HEK293 (cell line): ENCODE results near the gene PDGFD.
"Not testable (repeated sequence)": the region's sequence is repeated elsewhere in the genome, so short reads cannot be mapped to it uniquely, and the experiment has no call there.

ENCODE experiments used
- CTCF ChIA-PET: fragments of 350-600 bp; formaldehyde crosslinking; extraction: SDS; loops from one replicate; lab custom pipeline; 2021; ENCODE audit warnings: antibody characterized with exemption; lab: Yijun Ruan, JAX
- POLR2A ChIA-PET: fragments of 300-600 bp; formaldehyde crosslinking; extraction: SDS; loops from one replicate; lab custom pipeline; 2020; ENCODE audit warnings: antibody characterized with exemption, inconsistent platforms; lab: Yijun Ruan, JAX
- H3K27ac ChIP-seq: fragments of 200-500 bp; sonication (Bioruptor generic); 2 replicates; pipeline ENCODE4 v1.5.1; 2014; ENCODE audit warnings: low read depth, low read length, control low read depth, inconsistent platforms; ENCODE audit errors: extremely low read depth
- H3K36me3 ChIP-seq, 2 experiments: fragments of 200-500 bp in 1 of 2; sonication (Bioruptor generic) in 1 of 2; 1 replicate in 1 of 2; 2 replicates in 1 of 2; pipeline ENCODE4 v1.5.1; 2014 to 2017; ENCODE audit warnings: inconsistent platforms in 2 of 2, low read length in 2 of 2; ENCODE audit not compliant: control insufficient read depth in 2 of 2, insufficient read depth in 1 of 2
- H3K4me1 ChIP-seq: fragments of 200-500 bp; sonication (Bioruptor generic); 2 replicates; pipeline ENCODE4 v1.5.1; 2014; ENCODE audit warnings: mild to moderate bottlenecking, low read length, inconsistent platforms; ENCODE audit not compliant: control insufficient read depth, insufficient read depth
- H3K4me3 ChIP-seq: 2 replicates; pipeline ENCODE4 v1.5.1; 2011; ENCODE audit warnings: low read depth, mild to moderate bottlenecking, control low read depth, low read length, moderate library complexity
- H3K9me3 ChIP-seq: fragments of 200-500 bp; sonication (Bioruptor generic); 2 replicates; pipeline ENCODE4 v1.5.1; 2014; ENCODE audit warnings: low read depth, low read length, inconsistent platforms; ENCODE audit not compliant: control insufficient read depth, insufficient read depth
- ZIC2 ChIP-seq: fragments of 450-650 bp; formaldehyde crosslinking; IDR thresholded peaks from 2 replicates; pipeline ENCODE4 v1.5.1; 2016; ENCODE audit warnings: missing biosample characterization, missing genetic modification characterization
- ZNF146 ChIP-seq: fragments of 450-650 bp; formaldehyde crosslinking; IDR thresholded peaks from 2 replicates; pipeline ENCODE4 v1.5.1; 2016; ENCODE audit warnings: missing biosample characterization, missing genetic modification characterization
- ZNF16 ChIP-seq: fragments of 450-650 bp; formaldehyde crosslinking; IDR thresholded peaks from 2 replicates; pipeline ENCODE4 v1.5.1; 2016; ENCODE audit warnings: low read depth, missing biosample characterization, missing genetic modification characterization
- ZNF174 ChIP-seq: fragments of 450-650 bp; formaldehyde crosslinking; IDR thresholded peaks from 2 replicates; pipeline ENCODE4 v1.5.0; 2017; ENCODE audit warnings: missing biosample characterization, mild to moderate bottlenecking, missing genetic modification characterization
- ZNF211 ChIP-seq: fragments of 450-650 bp; formaldehyde crosslinking; IDR thresholded peaks from 2 replicates; pipeline ENCODE4 v1.5.1; 2016; ENCODE audit warnings: low read depth, missing biosample characterization, missing genetic modification characterization
- ZNF521 ChIP-seq: fragments of 450-650 bp; formaldehyde crosslinking; IDR thresholded peaks from 2 replicates; pipeline ENCODE4 v1.5.1; 2017; ENCODE audit warnings: missing biosample characterization, mild to moderate bottlenecking, missing genetic modification characterization
- TF ChIP-seq, protein P1 (sequence below): fragments of 450-650 bp; formaldehyde crosslinking; IDR thresholded peaks from 2 replicates; pipeline ENCODE4 v1.5.1; 2017; ENCODE audit warnings: missing biosample characterization, missing genetic modification characterization
- TF ChIP-seq, protein P2 (sequence below): fragments of 450-650 bp; formaldehyde crosslinking; IDR thresholded peaks from 2 replicates; pipeline ENCODE4 v1.5.1; 2017; ENCODE audit warnings: missing biosample characterization, missing genetic modification characterization
- TF ChIP-seq, protein P3 (sequence below): fragments of 450-650 bp; formaldehyde crosslinking; IDR thresholded peaks from 2 replicates; pipeline ENCODE4 v1.5.1; 2016; ENCODE audit warnings: missing biosample characterization, missing genetic modification characterization
- TF ChIP-seq, protein P4 (sequence below): fragments of 450-650 bp; formaldehyde crosslinking; IDR thresholded peaks from 2 replicates; pipeline ENCODE4 v1.5.1; 2016; ENCODE audit warnings: missing biosample characterization, missing genetic modification characterization, low read depth
- TF ChIP-seq, protein P5 (sequence below): IDR thresholded peaks from 2 replicates; pipeline ENCODE4 v1.6.1; 2011; ENCODE audit warnings: mild to moderate bottlenecking, low read depth, low read length, borderline replicate concordance
- TF ChIP-seq, protein P6 (sequence below): fragments of 450-650 bp; formaldehyde crosslinking; IDR thresholded peaks from 2 replicates; pipeline ENCODE4 v1.5.1; 2016; ENCODE audit warnings: missing biosample characterization, missing genetic modification characterization
- TF ChIP-seq, protein P7 (sequence below): fragments of 450-650 bp; formaldehyde crosslinking; optimal IDR thresholded peaks from 2 replicates; pipeline ENCODE3; 2016; ENCODE audit warnings: missing biosample characterization, mild to moderate bottlenecking, missing genetic modification characterization

The PDGFD gene

DNA sequence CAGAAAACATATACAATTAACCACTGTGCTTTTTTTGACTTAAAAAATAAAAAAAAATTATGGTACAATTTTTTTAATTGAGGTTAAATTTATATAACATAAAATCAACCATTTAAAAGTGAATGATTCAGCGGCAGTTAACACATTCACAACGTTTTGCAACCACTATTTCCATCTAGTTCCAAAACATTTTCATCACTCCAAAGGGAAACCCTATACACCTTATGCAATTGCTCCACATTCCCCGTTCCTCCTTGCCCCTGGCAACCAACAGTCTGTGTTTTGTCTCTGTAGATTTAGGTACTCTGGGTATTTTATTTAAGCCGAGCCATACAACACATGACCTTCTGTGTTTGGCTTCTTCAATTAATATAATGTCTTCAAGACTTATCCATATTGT lies 112.2 kb downstream of the PDGFD start (continued):
- TF ChIP-seq, protein P1, sequence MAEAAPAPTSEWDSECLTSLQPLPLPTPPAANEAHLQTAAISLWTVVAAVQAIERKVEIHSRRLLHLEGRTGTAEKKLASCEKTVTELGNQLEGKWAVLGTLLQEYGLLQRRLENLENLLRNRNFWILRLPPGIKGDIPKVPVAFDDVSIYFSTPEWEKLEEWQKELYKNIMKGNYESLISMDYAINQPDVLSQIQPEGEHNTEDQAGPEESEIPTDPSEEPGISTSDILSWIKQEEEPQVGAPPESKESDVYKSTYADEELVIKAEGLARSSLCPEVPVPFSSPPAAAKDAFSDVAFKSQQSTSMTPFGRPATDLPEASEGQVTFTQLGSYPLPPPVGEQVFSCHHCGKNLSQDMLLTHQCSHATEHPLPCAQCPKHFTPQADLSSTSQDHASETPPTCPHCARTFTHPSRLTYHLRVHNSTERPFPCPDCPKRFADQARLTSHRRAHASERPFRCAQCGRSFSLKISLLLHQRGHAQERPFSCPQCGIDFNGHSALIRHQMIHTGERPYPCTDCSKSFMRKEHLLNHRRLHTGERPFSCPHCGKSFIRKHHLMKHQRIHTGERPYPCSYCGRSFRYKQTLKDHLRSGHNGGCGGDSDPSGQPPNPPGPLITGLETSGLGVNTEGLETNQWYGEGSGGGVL, result no peak
- TF ChIP-seq, all 188 proteins: peak for 0

DNA sequence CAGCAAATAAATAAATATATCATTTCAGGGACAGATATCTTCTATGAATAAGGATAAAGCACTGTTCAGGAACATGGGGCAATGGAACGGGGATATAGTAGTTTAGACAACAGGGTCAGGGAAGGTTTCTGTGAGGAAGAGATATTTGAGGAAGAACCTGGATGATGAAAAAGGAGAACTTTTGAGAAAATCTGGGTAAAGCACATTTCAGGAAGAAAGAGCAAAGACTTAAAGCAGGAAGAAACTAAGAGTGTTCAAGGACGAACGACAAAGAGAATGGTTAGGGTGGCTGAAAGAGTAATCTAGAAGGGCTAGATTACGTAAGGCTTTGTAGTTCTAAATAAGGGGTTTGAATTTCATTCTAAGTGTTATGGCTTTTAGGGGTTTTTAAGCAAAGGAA lies 114.8 kb downstream of the PDGFD start:
- TF ChIP-seq, protein P2, sequence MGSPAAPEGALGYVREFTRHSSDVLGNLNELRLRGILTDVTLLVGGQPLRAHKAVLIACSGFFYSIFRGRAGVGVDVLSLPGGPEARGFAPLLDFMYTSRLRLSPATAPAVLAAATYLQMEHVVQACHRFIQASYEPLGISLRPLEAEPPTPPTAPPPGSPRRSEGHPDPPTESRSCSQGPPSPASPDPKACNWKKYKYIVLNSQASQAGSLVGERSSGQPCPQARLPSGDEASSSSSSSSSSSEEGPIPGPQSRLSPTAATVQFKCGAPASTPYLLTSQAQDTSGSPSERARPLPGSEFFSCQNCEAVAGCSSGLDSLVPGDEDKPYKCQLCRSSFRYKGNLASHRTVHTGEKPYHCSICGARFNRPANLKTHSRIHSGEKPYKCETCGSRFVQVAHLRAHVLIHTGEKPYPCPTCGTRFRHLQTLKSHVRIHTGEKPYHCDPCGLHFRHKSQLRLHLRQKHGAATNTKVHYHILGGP (tag by site-specific recombination), result no peak
- TF ChIP-seq ZNF174 (tag by site-specific recombination), result no peak
- TF ChIP-seq ZIC2 (tag by site-specific recombination), result no peak
- Histone ChIP-seq H3K4me3 (no peak overlapping the region), H3K27ac (no peak overlapping the region), H3K36me3 (no peaks in the 10 kb centered on the region), H3K4me1 (no peaks in the 10 kb centered on the region), H3K9me3 (no peaks in the 10 kb centered on the region)
- ChIA-PET CTCF (no interaction called here), POLR2A (no interaction called here)

DNA sequence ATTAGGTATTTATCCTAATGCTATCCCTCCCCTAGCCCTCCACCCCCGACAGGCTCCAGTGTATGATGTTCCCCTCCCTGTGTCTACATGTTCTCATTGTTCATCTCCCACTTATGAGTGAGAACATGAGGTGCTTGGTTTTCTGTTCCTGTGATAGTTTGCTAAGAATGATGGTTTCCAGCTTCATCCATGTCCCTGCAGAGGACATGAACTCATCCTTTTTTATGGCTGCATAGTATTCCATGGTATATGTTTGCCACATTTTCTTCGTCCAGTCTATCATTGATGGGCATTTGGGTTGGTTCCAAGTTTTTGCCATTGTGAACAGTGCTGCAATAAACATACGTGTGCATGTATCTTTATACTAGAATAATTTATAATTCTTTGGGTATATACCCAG lies 117.1 kb downstream of the PDGFD start:
- H3K4me3 ChIP-seq, H3K4me1 ChIP-seq, H3K36me3 ChIP-seq, H3K9me3 ChIP-seq, POLR2A ChIA-PET, CTCF ChIA-PET, H3K27ac ChIP-seq: not testable (repeated sequence)
- TF ChIP-seq ZNF146 (tag by site-specific recombination), result peak; percentile 79
- TF ChIP-seq, protein P3, sequence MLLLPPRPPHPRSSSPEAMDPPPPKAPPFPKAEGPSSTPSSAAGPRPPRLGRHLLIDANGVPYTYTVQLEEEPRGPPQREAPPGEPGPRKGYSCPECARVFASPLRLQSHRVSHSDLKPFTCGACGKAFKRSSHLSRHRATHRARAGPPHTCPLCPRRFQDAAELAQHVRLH (tag by site-specific recombination), result peak; percentile 53; the same call in 1 of the 2 replicates

DNA sequence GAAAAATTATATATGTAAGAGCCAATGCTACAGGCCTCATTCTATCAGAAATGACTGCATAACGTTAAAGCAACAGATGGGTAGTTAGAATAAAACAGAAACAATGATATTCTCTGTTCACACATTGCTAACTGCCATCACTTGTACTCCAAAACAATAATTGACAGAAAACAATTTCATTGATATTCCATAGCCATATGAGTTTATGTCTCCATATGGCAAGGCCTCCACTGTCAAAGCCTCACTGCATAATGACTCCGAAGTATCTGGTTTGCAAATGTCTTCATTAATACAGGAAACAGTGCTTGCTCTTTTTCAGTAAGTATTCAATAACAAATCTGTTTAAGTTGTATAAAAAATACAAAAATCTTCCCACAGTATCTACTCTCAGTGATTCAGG lies 117.6 kb downstream of the PDGFD start:
- Histone ChIP-seq H3K27ac (no peak overlapping the region), H3K36me3 (no peaks in the 10 kb centered on the region), H3K9me3 (no peaks in the 10 kb centered on the region), H3K4me3 (no peak overlapping the region), H3K4me1 (no peaks in the 10 kb centered on the region)
- CTCF ChIA-PET, result no interaction called here
- POLR2A ChIA-PET, result no interaction called here
- TF ChIP-seq, protein P4, sequence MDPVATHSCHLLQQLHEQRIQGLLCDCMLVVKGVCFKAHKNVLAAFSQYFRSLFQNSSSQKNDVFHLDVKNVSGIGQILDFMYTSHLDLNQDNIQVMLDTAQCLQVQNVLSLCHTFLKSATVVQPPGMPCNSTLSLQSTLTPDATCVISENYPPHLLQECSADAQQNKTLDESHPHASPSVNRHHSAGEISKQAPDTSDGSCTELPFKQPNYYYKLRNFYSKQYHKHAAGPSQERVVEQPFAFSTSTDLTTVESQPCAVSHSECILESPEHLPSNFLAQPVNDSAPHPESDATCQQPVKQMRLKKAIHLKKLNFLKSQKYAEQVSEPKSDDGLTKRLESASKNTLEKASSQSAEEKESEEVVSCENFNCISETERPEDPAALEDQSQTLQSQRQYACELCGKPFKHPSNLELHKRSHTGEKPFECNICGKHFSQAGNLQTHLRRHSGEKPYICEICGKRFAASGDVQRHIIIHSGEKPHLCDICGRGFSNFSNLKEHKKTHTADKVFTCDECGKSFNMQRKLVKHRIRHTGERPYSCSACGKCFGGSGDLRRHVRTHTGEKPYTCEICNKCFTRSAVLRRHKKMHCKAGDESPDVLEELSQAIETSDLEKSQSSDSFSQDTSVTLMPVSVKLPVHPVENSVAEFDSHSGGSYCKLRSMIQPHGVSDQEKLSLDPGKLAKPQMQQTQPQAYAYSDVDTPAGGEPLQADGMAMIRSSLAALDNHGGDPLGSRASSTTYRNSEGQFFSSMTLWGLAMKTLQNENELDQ, result no peak
- TF ChIP-seq, protein P5, sequence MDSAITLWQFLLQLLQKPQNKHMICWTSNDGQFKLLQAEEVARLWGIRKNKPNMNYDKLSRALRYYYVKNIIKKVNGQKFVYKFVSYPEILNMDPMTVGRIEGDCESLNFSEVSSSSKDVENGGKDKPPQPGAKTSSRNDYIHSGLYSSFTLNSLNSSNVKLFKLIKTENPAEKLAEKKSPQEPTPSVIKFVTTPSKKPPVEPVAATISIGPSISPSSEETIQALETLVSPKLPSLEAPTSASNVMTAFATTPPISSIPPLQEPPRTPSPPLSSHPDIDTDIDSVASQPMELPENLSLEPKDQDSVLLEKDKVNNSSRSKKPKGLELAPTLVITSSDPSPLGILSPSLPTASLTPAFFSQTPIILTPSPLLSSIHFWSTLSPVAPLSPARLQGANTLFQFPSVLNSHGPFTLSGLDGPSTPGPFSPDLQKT, result no peak
- TF ChIP-seq ZNF211 (no peak), ZNF521 (tag by site-specific recombination) (no peak), ZNF16 (tag by site-specific recombination) (no peak)
- TF ChIP-seq, protein P6, sequence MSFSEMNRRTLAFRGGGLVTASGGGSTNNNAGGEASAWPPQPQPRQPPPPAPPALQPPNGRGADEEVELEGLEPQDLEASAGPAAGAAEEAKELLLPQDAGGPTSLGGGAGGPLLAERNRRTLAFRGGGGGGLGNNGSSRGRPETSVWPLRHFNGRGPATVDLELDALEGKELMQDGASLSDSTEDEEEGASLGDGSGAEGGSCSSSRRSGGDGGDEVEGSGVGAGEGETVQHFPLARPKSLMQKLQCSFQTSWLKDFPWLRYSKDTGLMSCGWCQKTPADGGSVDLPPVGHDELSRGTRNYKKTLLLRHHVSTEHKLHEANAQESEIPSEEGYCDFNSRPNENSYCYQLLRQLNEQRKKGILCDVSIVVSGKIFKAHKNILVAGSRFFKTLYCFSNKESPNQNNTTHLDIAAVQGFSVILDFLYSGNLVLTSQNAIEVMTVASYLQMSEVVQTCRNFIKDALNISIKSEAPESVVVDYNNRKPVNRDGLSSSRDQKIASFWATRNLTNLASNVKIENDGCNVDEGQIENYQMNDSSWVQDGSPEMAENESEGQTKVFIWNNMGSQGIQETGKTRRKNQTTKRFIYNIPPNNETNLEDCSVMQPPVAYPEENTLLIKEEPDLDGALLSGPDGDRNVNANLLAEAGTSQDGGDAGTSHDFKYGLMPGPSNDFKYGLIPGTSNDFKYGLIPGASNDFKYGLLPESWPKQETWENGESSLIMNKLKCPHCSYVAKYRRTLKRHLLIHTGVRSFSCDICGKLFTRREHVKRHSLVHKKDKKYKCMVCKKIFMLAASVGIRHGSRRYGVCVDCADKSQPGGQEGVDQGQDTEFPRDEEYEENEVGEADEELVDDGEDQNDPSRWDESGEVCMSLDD (tag by site-specific recombination), result no peak
- TF ChIP-seq, protein P7, sequence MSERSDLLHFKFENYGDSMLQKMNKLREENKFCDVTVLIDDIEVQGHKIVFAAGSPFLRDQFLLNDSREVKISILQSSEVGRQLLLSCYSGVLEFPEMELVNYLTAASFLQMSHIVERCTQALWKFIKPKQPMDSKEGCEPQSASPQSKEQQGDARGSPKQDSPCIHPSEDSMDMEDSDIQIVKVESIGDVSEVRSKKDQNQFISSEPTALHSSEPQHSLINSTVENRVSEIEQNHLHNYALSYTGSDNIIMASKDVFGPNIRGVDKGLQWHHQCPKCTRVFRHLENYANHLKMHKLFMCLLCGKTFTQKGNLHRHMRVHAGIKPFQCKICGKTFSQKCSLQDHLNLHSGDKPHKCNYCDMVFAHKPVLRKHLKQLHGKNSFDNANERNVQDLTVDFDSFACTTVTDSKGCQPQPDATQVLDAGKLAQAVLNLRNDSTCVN (tag by site-specific recombination), result no peak
